Testis (tissue), 2 donors: ENCODE measurements around the gene TMEM272.

Experiments used
- CTCF ChIP-seq, 3 experiments: fragments of 450-650 bp in 2 of 3; fragments of 200-600 bp in 1 of 3; sonication (generic) in 1 of 3; IDR thresholded peaks; one replicate each; pipeline ENCODE4 v1.5.1; 2016 to 2019; ENCODE audit warnings: antibody characterized with exemption in 3 of 3, mild to moderate bottlenecking in 2 of 3, moderate library complexity in 1 of 3
- POLR2A ChIP-seq: fragments of 450-650 bp; IDR thresholded peaks from one replicate; pipeline ENCODE4 v1.6.1; 2017; ENCODE audit warnings: antibody characterized with exemption, mild to moderate bottlenecking, moderate library complexity

- TF ChIP-seq CTCF (IDR thresholded peaks at IDR 0.05): no peak
- no peak for TF ChIP-seq POLR2A
Measured at GRCh38 chr13:51823359-51823758, 21.6 kb downstream of the TMEM272 start.
